ENCODE data around the gene MED27.

Gene MED27

GRCh38 chr9:132003896-132004295 is 75.8 kb downstream of the MED27 start:
- H3K36me3 ChIP-seq (ENCODE audit: insufficient read depth, low read length) = peaks cover 3% of the 10 kb centered on the region; the same call in 1 of the 2 replicates
- peaks cover 29% of the 10 kb centered on the region for H3K79me2 ChIP-seq (ENCODE audit: insufficient read depth, low read length)
- H3K4me3 ChIP-seq (ENCODE audit: low read length, poor library complexity, severe bottlenecking) = no peak overlapping the region
- H3K9me2 ChIP-seq (replicated peaks; ENCODE audit: low read depth, low read length) = no peaks in the 10 kb centered on the region
- no peak overlapping the region for H3K9ac ChIP-seq (ENCODE audit: low read depth, low read length, poor library complexity, severe bottlenecking)
- peaks cover 4% of the 10 kb centered on the region for H3F3A ChIP-seq (ENCODE audit: low read depth)
- H3K27me3 ChIP-seq (ENCODE audit: insufficient read depth, low read length, poor library complexity, severe bottlenecking) = no peaks in the 10 kb centered on the region
- H3K4me2 ChIP-seq (ENCODE audit: low read depth, low read length, poor library complexity, severe bottlenecking) = no peak overlapping the region
- peaks cover 7% of the 10 kb centered on the region for H4K20me1 ChIP-seq (ENCODE audit: insufficient read depth, low read length, poor library complexity, severe bottlenecking)
- TF ChIP-seq EZH2phosphoT487 (IDR thresholded peaks at IDR 0.05; ENCODE audit: borderline replicate concordance) (no peak), CTCF (conservative IDR thresholded peaks at IDR 0.05; ENCODE audit: low read length) (no peak)
- H3K9me3 ChIP-seq (ENCODE audit: insufficient read depth, low read depth, low read length) = no peaks in the 10 kb centered on the region
- H2AFZ ChIP-seq (ENCODE audit: low read length) = no peak overlapping the region
- H3K4me1 ChIP-seq (ENCODE audit: insufficient read depth, low read length, poor library complexity, severe bottlenecking) = peaks cover 39% of the 10 kb centered on the region

- Histone ChIP-seq H3K4me1 (ENCODE audit: insufficient read depth, low read length, poor library complexity, severe bottlenecking) (peaks cover 39% of the 10 kb centered on the region), H4K20me1 (ENCODE audit: insufficient read depth, low read length, poor library complexity, severe bottlenecking) (peaks cover 7% of the 10 kb centered on the region), H3K9ac (ENCODE audit: low read depth, low read length, poor library complexity, severe bottlenecking) (no peak overlapping the region), H3K4me2 (ENCODE audit: low read depth, low read length, poor library complexity, severe bottlenecking) (peak overlapping the region; percentile 11), H3K9me2 (replicated peaks; ENCODE audit: low read depth, low read length) (no peaks in the 10 kb centered on the region), H3K4me3 (ENCODE audit: low read length, poor library complexity, severe bottlenecking) (no peak overlapping the region), H3K79me2 (ENCODE audit: insufficient read depth, low read length) (peaks cover 29% of the 10 kb centered on the region), H3F3A (ENCODE audit: low read depth) (peaks cover 4% of the 10 kb centered on the region), H3K27me3 (ENCODE audit: insufficient read depth, low read length, poor library complexity, severe bottlenecking) (no peaks in the 10 kb centered on the region), H2AFZ (ENCODE audit: low read length) (no peak overlapping the region), H3K9me3 (ENCODE audit: insufficient read depth, low read depth, low read length) (no peaks in the 10 kb centered on the region), H3K36me3 (ENCODE audit: insufficient read depth, low read length) (peaks cover 3% of the 10 kb centered on the region; the same call in 1 of the 2 replicates)
- TF ChIP-seq EZH2phosphoT487 (IDR thresholded peaks at IDR 0.05; ENCODE audit: borderline replicate concordance) (no peak), CTCF (conservative IDR thresholded peaks at IDR 0.05; ENCODE audit: low read length) (no peak)
Observed at GRCh38 chr9:132003319-132003704, 76.4 kb downstream of the MED27 start.

GRCh38 chr9:132002643-132003318 is 76.9 kb downstream of the MED27 start:
- no peak overlapping the region for H3K4me3 ChIP-seq (ENCODE audit: low read length, poor library complexity, severe bottlenecking)
- H3F3A ChIP-seq (ENCODE audit: low read depth) = peaks cover 4% of the 10 kb centered on the region
- peaks cover 7% of the 10 kb centered on the region for H4K20me1 ChIP-seq (ENCODE audit: insufficient read depth, low read length, poor library complexity, severe bottlenecking)
- no peak overlapping the region for H3K9ac ChIP-seq (ENCODE audit: low read depth, low read length, poor library complexity, severe bottlenecking)
- peaks cover 39% of the 10 kb centered on the region for H3K4me1 ChIP-seq (ENCODE audit: insufficient read depth, low read length, poor library complexity, severe bottlenecking)
- peak overlapping the region; percentile 11 for H3K4me2 ChIP-seq (ENCODE audit: low read depth, low read length, poor library complexity, severe bottlenecking)
- no peak overlapping the region for H2AFZ ChIP-seq (ENCODE audit: low read length)
- H3K9me3 ChIP-seq (ENCODE audit: insufficient read depth, low read depth, low read length) = no peaks in the 10 kb centered on the region
- no peak for TF ChIP-seq CTCF (conservative IDR thresholded peaks at IDR 0.05; ENCODE audit: low read length)
- no peak for TF ChIP-seq EZH2phosphoT487 (IDR thresholded peaks at IDR 0.05; ENCODE audit: borderline replicate concordance)
- no peaks in the 10 kb centered on the region for H3K9me2 ChIP-seq (replicated peaks; ENCODE audit: low read depth, low read length)
- peaks cover 3% of the 10 kb centered on the region; the same call in 1 of the 2 replicates for H3K36me3 ChIP-seq (ENCODE audit: insufficient read depth, low read length)
- H3K79me2 ChIP-seq (ENCODE audit: insufficient read depth, low read length) = peaks cover 29% of the 10 kb centered on the region
- no peaks in the 10 kb centered on the region for H3K27me3 ChIP-seq (ENCODE audit: insufficient read depth, low read length, poor library complexity, severe bottlenecking)
